Esophagus (tissue), 2 donors: Measurements from ENCODE around the gene TMEM185A. TPM values are rescaled to one million over a fixed set of nuclear protein-coding genes. Genes with fewer than 3 reads are reported as not detected.
A peak's percentile ranks its signal among the peaks of the same experiment; 100 is the strongest.
"Not testable (repeated sequence)": the region's sequence is repeated elsewhere in the genome, so short reads cannot be mapped to it uniquely, and the experiment has no call there.

ENCODE experiments used
- H3K27ac ChIP-seq, 2 donors: one replicate each; pipeline ENCODE4 v1.5.1; 2013; ENCODE audit warnings: low read depth in 2 of 2, mild to moderate bottlenecking in 2 of 2, inconsistent platforms in 1 of 2, low read length in 1 of 2, moderate library complexity in 1 of 2
- H3K27me3 ChIP-seq, 2 donors: one replicate each; pipeline ENCODE4 v1.6.1; 2013; ENCODE audit warnings: low read length in 2 of 2, control low read depth in 1 of 2, mild to moderate bottlenecking in 1 of 2; ENCODE audit not compliant: insufficient read depth in 2 of 2, control insufficient read depth in 1 of 2
- H3K36me3 ChIP-seq, 2 donors: one replicate each; pipeline ENCODE4 v1.6.1; 2013; ENCODE audit warnings: low read length in 1 of 2; ENCODE audit not compliant: control insufficient read depth in 2 of 2, insufficient read depth in 2 of 2
- H3K4me1 ChIP-seq, 2 donors: one replicate each; pipeline ENCODE4 v1.6.1; 2013; ENCODE audit warnings: low read length in 1 of 2; ENCODE audit not compliant: control insufficient read depth in 2 of 2, insufficient read depth in 2 of 2
- H3K4me3 ChIP-seq, 2 donors: one replicate each; pipeline ENCODE4 v1.5.1; 2013; ENCODE audit warnings: low read length in 2 of 2, mild to moderate bottlenecking in 2 of 2, low read depth in 1 of 2, moderate library complexity in 1 of 2
- H3K9me3 ChIP-seq, 2 donors: one replicate each; pipeline ENCODE4 v1.6.1; 2013; ENCODE audit warnings: mild to moderate bottlenecking in 2 of 2, low read depth in 1 of 2, low read length in 1 of 2, moderate library complexity in 1 of 2; ENCODE audit not compliant: control insufficient read depth in 2 of 2, insufficient read depth in 1 of 2
- WGBS, 2 donors: extraction: QIAGEN DNeasy Blood & Tissue Kit; methylation state at CpG; one replicate each; pipeline ENCODE4 v1.1.7; 2013; 5-methylcytosine and 5-hydroxymethylcytosine counted together
- polyA plus RNA-seq, 2 donors: library from polyadenylated mRNA; stranded (reverse); fragments of 200-250 nt; gene quantifications; one replicate each; pipeline ENCODE4 v1.2.3, GENCODE V29; 2013
- donor health status: healthy with polysubstance abuse.
- donor health status: Bipolar disorder and iron deficiency.

Gene TMEM185A
- polyA plus RNA-seq, 2 donors, result 10.9 to 11.1 TPM

GRCh38 chrX:149628768-149629167 is 2.8 kb downstream of the TMEM185A start:
- Histone ChIP-seq H3K27ac (peak overlapping the region in 1 of 2 donors; percentile 34), H3K9me3 (no peaks in the 10 kb centered on the region), H3K4me3 (no peak overlapping the region), H3K36me3 (no peaks in the 10 kb centered on the region), H3K27me3 (no peaks in the 10 kb centered on the region), H3K4me1 (peaks cover 2 to 3% of the 10 kb centered on the region in 2 donors)
- 75 to 92% methylated on average over 2 of the region's 2 CpGs for WGBS, 2 donors

DNA sequence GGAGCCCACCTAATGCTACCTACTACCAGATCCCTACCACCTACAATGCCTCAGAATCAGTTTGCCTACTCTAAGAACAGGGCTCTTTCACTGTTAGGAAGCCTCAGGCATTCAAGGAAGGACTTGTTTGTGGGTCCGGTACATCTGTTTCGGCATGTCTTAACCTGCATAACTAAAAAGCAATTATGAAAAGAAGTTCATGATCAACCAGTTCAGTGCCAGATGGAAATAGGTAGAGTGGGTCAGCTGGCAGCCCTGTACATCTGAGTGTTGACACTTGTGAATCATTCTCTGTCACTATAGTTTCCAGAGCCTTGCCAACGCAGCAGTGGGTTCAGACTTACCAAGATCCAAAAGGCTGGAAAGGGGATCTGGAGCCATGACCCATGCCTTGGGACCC is 3.3 kb downstream of the TMEM185A start:
- Histone ChIP-seq H3K4me1 (peaks cover 2 to 3% of the 10 kb centered on the region in 2 donors), H3K27ac (peak overlapping the region; percentile 34 to 63), H3K27me3 (no peaks in the 10 kb centered on the region), H3K9me3 (no peaks in the 10 kb centered on the region), H3K36me3 (no peaks in the 10 kb centered on the region), H3K4me3 (no peak overlapping the region)
- 52 to 81% methylated on average over 3 of the region's 3 CpGs for WGBS, 2 donors

DNA sequence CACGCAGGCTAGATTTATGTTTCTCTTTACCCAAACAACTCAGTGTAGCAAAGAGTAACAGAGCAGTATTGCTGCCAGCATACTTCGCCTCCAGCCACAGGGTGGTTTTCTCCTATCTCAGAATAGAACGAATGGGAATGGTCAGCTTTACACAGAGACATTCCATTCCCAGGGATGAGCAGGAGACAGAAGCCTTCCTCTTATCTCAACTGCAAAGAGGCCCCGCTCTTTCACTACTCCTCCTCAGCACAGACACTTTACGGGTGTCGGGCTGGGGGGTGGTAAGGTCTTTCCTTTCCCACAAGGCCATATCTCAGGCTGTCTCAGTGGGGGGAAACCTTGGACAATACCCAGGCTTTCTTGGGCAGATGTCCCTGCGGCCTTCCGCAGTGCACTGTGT is 4.8 kb downstream of the TMEM185A start:
- 79 to 81% methylated on average over 8 of the region's 8 CpGs for WGBS, 2 donors
- H3K27me3 ChIP-seq, H3K4me1 ChIP-seq, H3K27ac ChIP-seq, H3K36me3 ChIP-seq, H3K4me3 ChIP-seq, H3K9me3 ChIP-seq: not testable (repeated sequence)

GRCh38 chrX:149619662-149620061 is 11.9 kb downstream of the TMEM185A start:
- WGBS, 2 donors, result no CpG with 5 or more reads among the region's 1 CpG
- not testable (repeated sequence) for H3K4me3 ChIP-seq, H3K27ac ChIP-seq, H3K4me1 ChIP-seq, H3K36me3 ChIP-seq, H3K9me3 ChIP-seq, H3K27me3 ChIP-seq

DNA sequence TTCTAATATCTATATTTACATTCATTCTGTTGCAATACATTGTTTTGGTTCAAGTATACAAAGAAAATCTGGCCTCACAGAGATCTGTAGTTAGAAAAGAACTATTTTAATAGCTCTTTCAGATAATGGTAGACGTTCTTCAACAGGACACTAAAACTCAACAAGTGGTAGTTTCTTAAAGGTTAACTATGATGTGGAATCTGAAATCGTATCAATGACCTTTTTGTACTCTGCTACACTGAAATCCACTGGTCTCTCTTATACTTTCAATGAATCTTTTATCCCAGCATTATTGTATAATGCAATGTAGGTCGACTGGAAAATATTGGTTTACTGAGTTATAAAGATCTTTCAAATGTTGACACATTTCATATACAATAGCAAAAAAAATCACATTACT is 12.7 kb downstream of the TMEM185A start:
- Histone ChIP-seq H3K4me1 (no peaks in the 10 kb centered on the region), H3K36me3 (no peaks in the 10 kb centered on the region), H3K27ac (no peak overlapping the region), H3K4me3 (no peak overlapping the region), H3K9me3 (no peaks in the 10 kb centered on the region), H3K27me3 (no peaks in the 10 kb centered on the region)
- 58 to 89% methylated on average over 3 of the region's 3 CpGs for WGBS, 2 donors

DNA sequence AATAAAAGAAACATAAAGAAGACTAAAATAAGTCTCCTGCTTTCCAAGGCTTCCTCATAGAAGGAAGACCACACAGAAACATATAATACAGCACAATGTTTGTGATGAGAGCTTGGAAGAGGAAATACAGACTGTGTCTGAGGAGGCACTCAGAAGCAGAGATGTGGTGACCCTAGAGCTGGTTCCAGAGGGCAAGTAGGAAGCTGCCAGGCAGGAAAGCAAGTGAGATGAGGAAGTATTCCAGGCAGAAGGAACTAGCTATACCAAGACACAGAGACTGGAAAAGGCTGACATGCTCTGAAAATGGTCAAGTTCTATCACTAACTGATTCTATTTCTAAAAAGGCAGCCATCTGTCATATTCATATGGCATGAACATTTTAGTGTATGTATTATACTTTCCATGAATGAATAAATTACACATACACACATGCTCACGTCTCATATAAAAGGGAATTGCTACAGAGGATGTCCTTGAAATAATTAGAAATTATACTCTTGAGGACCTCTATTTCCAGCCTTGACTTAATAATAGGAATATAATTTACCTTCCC is 19.9 kb downstream of the TMEM185A start:
- Histone ChIP-seq H3K4me3 (no peak overlapping the region), H3K27me3 (no peaks in the 10 kb centered on the region), H3K27ac (no peak overlapping the region), H3K4me1 (no peaks in the 10 kb centered on the region), H3K36me3 (no peaks in the 10 kb centered on the region), H3K9me3 (no peaks in the 10 kb centered on the region)
- WGBS, 2 donors, result 70 to 91% methylated on average over 1 of the region's 1 CpG

DNA sequence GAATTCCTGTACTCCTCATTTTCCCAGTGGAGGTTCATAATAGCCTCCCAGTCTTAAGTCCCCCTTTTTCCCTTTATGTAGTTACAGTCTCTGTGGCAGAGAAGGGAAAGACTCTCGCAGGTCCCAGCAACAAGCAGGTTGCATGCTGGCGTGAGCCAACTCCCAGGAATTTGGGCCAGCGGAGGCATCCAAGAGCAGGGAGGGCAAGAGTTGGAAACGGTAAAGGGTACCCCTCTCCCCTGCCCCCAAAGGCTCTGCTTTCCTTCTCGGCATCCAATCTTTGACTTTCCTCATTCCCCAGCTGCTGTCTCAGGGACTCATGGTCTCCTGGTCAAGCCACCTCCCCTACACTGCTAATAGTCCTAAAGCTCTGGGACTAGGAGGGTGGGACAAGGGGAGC is 21.1 kb downstream of the TMEM185A start:
- whole genome bisulfite sequencing, 2 donors, result 87 to 88% methylated on average over 5 of the region's 5 CpGs
- Histone ChIP-seq H3K36me3 (peaks cover 0 to 3% of the 10 kb centered on the region in 2 donors), H3K27ac (no peak overlapping the region), H3K4me1 (no peaks in the 10 kb centered on the region), H3K9me3 (no peaks in the 10 kb centered on the region), H3K4me3 (no peak overlapping the region), H3K27me3 (no peaks in the 10 kb centered on the region)

DNA sequence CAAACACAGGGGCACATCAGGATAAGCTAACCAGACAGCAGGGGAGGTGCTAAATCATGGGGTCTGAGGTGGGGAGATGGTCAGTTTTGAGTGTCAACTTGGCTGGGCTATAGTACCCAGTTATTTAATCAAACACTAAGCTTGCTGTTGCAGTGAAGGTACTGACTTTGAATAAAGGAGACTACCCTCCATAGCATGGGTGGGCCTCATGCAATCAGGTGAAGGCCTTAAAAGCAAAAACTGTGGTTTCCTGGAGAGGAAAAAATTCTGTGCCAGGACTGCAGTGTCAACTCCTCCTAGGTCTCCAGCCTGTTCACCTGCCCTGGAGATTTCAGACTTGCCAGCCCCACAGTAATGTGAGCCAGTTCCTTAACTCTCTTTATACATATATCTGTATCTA is 23.9 kb downstream of the TMEM185A start:
- Histone ChIP-seq H3K4me1 (no peaks in the 10 kb centered on the region), H3K27ac (no peak overlapping the region), H3K9me3 (no peaks in the 10 kb centered on the region), H3K4me3 (no peak overlapping the region), H3K36me3 (peaks cover 0 to 3% of the 10 kb centered on the region in 2 donors), H3K27me3 (no peaks in the 10 kb centered on the region)

GRCh38 chrX:149605248-149605885 is 26.2 kb downstream of the TMEM185A start:
- H3K4me1 ChIP-seq, result not testable (repeated sequence)
- WGBS, 2 donors, result 74 to 80% methylated on average over 7 of the region's 7 CpGs

GRCh38 chrX:149598603-149599002 is 33.0 kb downstream of the TMEM185A start:
- not testable (repeated sequence) for H3K4me3 ChIP-seq, H3K27me3 ChIP-seq, H3K4me1 ChIP-seq, H3K36me3 ChIP-seq, H3K9me3 ChIP-seq, H3K27ac ChIP-seq
- 0 to 49% methylated on average over 1 to 3 of the region's 11 CpGs for WGBS, 2 donors

More at GRCh38 chrX:149605248-149605885, 26.2 kb downstream of the TMEM185A start:
- not testable (repeated sequence) for H3K9me3 ChIP-seq, H3K4me3 ChIP-seq, H3K27me3 ChIP-seq, H3K27ac ChIP-seq, H3K36me3 ChIP-seq
